ENCODE data around the gene KIAA1549. TPM values are rescaled to one million over a fixed set of nuclear protein-coding genes. Genes with fewer than 3 reads are reported as not detected.

The KIAA1549 gene
- total and polyA plus RNA-seq, 2 donors (not counting 1 experiment from before 2014, with no cell fraction given): under 0.01 to 0.52 TPM

DNA sequence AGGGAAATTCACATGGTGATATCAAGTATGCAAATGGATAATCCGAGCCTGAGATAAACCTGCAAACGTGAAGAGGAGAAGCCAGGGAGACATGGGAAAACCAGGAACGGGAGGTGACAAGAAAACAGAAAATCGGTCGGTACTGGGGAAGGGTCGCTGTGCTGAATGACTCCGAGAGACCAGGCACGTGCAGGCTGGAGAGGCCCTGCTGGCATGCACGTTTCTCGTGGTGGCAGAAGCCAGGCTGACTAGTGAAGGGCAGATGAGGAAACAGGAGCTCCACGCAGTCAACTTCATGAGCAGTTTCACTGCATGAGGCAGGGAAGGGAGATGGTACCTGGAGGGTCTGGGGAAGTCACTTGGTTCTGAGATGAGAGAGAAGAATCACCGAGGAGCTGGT lies 48.3 kb downstream of the KIAA1549 start:
- Histone ChIP-seq H3K36me3 (replicated peaks in 1 of 2; ENCODE audit: control extremely low read depth in 1 of 2, control insufficient read depth in 1 of 2, extremely low read depth in 1 of 2, insufficient read depth in 2 of 2, low read length in 1 of 2) (no peaks in the 10 kb centered on the region), H3K9ac (ENCODE audit: low read length) (no peak overlapping the region), H3K9me3 (ENCODE audit: control extremely low read depth in 1 of 3, control insufficient read depth in 2 of 3, insufficient read depth in 1 of 3, low read length in 2 of 3) (no peaks in the 10 kb centered on the region), H4K20me1 (ENCODE audit: control insufficient read depth, insufficient read depth, low read length, poor library complexity, severe bottlenecking) (no peaks in the 10 kb centered on the region), H3K79me2 (ENCODE audit: control insufficient read depth, insufficient read depth, low read length) (no peaks in the 10 kb centered on the region), H3K27me3 (replicated peaks in 1 of 4; ENCODE audit: control extremely low read depth in 1 of 4, control insufficient read depth in 3 of 4, insufficient read depth in 4 of 4, low read length in 3 of 4) (no peaks in the 10 kb centered on the region), H3K27ac (ENCODE audit: low read length in 2 of 2) (no peak overlapping the region), H3K4me3 (ENCODE audit: control extremely low read depth in 1 of 5, extremely low read depth in 1 of 5, insufficient read depth in 1 of 5, low read depth in 2 of 5, low read length in 4 of 5) (no peak overlapping the region), H3K4me1 (ENCODE audit: control insufficient read depth in 2 of 2, insufficient read depth in 2 of 2, low read length in 2 of 2) (no peaks in the 10 kb centered on the region), H3K4me2 (replicated peaks; ENCODE audit: low read depth, low read length, poor library complexity, severe bottlenecking) (no peak overlapping the region), H2AFZ (ENCODE audit: insufficient read depth, low read depth, low read length, poor library complexity, severe bottlenecking) (no peak overlapping the region)
- ATAC-seq (ENCODE audit: low read depth) (no peak), DNase-seq (no peak)
- ChIA-PET POLR2A (no interaction called here), CTCF (no interaction called here)
- H3K27ac Mint-ChIP-seq: no peak overlapping the region
- H3K4me1 Mint-ChIP-seq: no peaks in the 10 kb centered on the region
- no peaks in the 10 kb centered on the region for H3K9me3 Mint-ChIP-seq (ENCODE audit: insufficient read depth)
- H3K4me3 Mint-ChIP-seq: no peak overlapping the region
- 93% methylated on average over 11 of the region's 12 CpGs for WGBS (ENCODE audit: insufficient coverage)
- intact Hi-C loops (cut with micrococcal nuclease): no loop called here
- TF ChIP-seq, protein P1, sequence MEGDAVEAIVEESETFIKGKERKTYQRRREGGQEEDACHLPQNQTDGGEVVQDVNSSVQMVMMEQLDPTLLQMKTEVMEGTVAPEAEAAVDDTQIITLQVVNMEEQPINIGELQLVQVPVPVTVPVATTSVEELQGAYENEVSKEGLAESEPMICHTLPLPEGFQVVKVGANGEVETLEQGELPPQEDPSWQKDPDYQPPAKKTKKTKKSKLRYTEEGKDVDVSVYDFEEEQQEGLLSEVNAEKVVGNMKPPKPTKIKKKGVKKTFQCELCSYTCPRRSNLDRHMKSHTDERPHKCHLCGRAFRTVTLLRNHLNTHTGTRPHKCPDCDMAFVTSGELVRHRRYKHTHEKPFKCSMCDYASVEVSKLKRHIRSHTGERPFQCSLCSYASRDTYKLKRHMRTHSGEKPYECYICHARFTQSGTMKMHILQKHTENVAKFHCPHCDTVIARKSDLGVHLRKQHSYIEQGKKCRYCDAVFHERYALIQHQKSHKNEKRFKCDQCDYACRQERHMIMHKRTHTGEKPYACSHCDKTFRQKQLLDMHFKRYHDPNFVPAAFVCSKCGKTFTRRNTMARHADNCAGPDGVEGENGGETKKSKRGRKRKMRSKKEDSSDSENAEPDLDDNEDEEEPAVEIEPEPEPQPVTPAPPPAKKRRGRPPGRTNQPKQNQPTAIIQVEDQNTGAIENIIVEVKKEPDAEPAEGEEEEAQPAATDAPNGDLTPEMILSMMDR (IDR thresholded peaks at IDR 0.05): no peak
- no peak for TF ChIP-seq EZH2 (IDR thresholded peaks at IDR 0.05; ENCODE audit: borderline replicate concordance, insufficient read depth, low read depth, low read length, poor library complexity, severe bottlenecking)
- H3K27me3 Mint-ChIP-seq: peaks cover 14% of the 10 kb centered on the region

DNA sequence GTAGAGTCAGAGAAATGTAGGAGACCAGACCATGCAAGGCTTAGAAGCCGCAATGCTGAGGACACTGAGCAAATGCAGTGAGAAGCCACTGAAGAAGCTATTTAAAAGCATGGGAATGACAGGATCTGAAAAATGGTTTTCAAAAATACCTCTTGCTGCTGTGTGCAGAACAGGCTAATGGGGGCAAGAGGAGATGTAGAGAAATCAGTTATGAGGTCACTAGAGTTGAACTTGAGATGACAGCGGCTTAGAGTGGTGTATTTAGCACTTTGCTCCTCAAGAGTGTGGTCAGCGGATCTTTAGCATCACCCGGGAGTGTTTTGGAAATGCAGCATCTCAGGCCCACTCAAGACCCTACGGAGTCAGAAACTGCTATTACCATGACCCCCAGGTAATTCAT lies 48.8 kb downstream of the KIAA1549 start:
- WGBS (ENCODE audit: insufficient coverage): 100% methylated on average over 4 of the region's 5 CpGs
- no peak overlapping the region for H3K4me2 ChIP-seq (replicated peaks; ENCODE audit: low read depth, low read length, poor library complexity, severe bottlenecking)
- intact Hi-C loops (cut with micrococcal nuclease): no loop called here
- Mint-ChIP-seq H3K4me3 (no peak overlapping the region), H3K9me3 (ENCODE audit: insufficient read depth) (no peaks in the 10 kb centered on the region), H3K27ac (no peak overlapping the region), H3K4me1 (no peaks in the 10 kb centered on the region), H3K27me3 (peaks cover 14% of the 10 kb centered on the region)
- no peaks in the 10 kb centered on the region for H3K36me3 ChIP-seq (replicated peaks in 1 of 2; ENCODE audit: control extremely low read depth in 1 of 2, control insufficient read depth in 1 of 2, extremely low read depth in 1 of 2, insufficient read depth in 2 of 2, low read length in 1 of 2)
- H3K4me3 ChIP-seq (ENCODE audit: control extremely low read depth in 1 of 5, extremely low read depth in 1 of 5, insufficient read depth in 1 of 5, low read depth in 2 of 5, low read length in 4 of 5): no peak overlapping the region
- no peaks in the 10 kb centered on the region for H3K27me3 ChIP-seq (replicated peaks in 1 of 4; ENCODE audit: control extremely low read depth in 1 of 4, control insufficient read depth in 3 of 4, insufficient read depth in 4 of 4, low read length in 3 of 4)
- no peaks in the 10 kb centered on the region for H3K4me1 ChIP-seq (ENCODE audit: control insufficient read depth in 2 of 2, insufficient read depth in 2 of 2, low read length in 2 of 2)
- no peaks in the 10 kb centered on the region for H3K79me2 ChIP-seq (ENCODE audit: control insufficient read depth, insufficient read depth, low read length)
- CTCF ChIA-PET: no interaction called here
- TF ChIP-seq, protein P1 (IDR thresholded peaks at IDR 0.05): no peak
- TF ChIP-seq EZH2 (IDR thresholded peaks at IDR 0.05; ENCODE audit: borderline replicate concordance, insufficient read depth, low read depth, low read length, poor library complexity, severe bottlenecking): no peak
- no peaks in the 10 kb centered on the region for H4K20me1 ChIP-seq (ENCODE audit: control insufficient read depth, insufficient read depth, low read length, poor library complexity, severe bottlenecking)
- POLR2A ChIA-PET: no interaction called here
- H2AFZ ChIP-seq (ENCODE audit: insufficient read depth, low read depth, low read length, poor library complexity, severe bottlenecking): no peak overlapping the region
- H3K27ac ChIP-seq (ENCODE audit: low read length in 2 of 2): no peak overlapping the region
- H3K9me3 ChIP-seq (ENCODE audit: control extremely low read depth in 1 of 3, control insufficient read depth in 2 of 3, insufficient read depth in 1 of 3, low read length in 2 of 3): no peaks in the 10 kb centered on the region
- H3K9ac ChIP-seq (ENCODE audit: low read length): no peak overlapping the region
- DNase-seq (no peak), ATAC-seq (ENCODE audit: low read depth) (no peak)

Data from B cell (primary cell).